ENCODE results near the gene RALB.

Gene RALB

GRCh38 chr2:120237491-120237902 is 15.2 kb upstream of the RALB start:
- no peaks in the 10 kb centered on the region for H3K9me3 ChIP-seq
- TF ChIP-seq, protein P1, sequence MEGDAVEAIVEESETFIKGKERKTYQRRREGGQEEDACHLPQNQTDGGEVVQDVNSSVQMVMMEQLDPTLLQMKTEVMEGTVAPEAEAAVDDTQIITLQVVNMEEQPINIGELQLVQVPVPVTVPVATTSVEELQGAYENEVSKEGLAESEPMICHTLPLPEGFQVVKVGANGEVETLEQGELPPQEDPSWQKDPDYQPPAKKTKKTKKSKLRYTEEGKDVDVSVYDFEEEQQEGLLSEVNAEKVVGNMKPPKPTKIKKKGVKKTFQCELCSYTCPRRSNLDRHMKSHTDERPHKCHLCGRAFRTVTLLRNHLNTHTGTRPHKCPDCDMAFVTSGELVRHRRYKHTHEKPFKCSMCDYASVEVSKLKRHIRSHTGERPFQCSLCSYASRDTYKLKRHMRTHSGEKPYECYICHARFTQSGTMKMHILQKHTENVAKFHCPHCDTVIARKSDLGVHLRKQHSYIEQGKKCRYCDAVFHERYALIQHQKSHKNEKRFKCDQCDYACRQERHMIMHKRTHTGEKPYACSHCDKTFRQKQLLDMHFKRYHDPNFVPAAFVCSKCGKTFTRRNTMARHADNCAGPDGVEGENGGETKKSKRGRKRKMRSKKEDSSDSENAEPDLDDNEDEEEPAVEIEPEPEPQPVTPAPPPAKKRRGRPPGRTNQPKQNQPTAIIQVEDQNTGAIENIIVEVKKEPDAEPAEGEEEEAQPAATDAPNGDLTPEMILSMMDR (IDR thresholded peaks at IDR 0.05), result no peak
- peaks cover 5% of the 10 kb centered on the region for H3K27me3 ChIP-seq
- H3K27ac ChIP-seq, result no peak overlapping the region
- peaks cover 8 to 10% of the 10 kb centered on the region in 2 experiments for H3K4me1 ChIP-seq (ENCODE audit: control insufficient read depth in 1 of 2, insufficient read depth in 1 of 2, low read depth in 1 of 2, low read length in 1 of 2)
- no peaks in the 10 kb centered on the region for H3K36me3 ChIP-seq
- no peak overlapping the region for H3K4me3 ChIP-seq (ENCODE audit: low read depth in 1 of 2, low read length in 1 of 2)

DNA sequence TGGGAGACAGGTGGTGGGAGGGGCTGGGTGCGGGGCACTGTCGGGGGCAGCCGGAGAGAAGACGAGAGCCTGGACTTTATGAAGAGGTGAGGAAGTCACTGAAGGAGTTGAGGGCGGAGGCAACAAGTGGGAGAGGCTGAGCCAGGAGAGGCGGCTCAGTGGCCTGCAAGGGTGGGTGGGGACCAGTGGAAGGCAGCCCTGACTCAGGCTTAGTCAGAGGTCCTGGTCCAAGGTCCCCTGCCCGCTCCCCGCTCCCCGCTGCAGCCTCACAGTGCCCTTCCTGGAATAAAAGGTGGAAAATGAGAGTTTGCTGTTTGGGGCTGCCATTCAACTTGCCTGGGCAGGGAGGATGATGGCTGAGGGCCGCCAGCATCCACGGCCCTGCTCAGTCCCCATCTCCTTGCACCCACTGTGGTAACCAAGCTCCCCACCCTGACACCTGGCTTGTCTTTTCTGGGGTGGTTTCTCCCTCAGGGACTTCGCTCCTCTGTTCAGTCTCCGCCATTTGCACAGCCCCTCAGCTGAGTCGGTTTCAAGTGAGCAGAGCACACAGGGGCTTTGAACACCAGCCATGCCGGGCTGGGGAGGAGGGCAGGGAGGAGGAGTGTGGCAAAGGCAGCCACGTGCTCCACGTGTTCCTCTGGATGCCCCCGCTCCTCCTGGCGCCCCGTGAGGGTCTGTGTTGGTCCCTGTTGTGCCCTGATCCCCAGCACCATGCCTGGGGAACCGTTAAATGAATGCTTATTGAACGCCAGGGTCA is 13.7 kb upstream of the RALB start:
- H3K27me3 ChIP-seq, result peaks cover 5% of the 10 kb centered on the region
- no peak overlapping the region for H3K27ac ChIP-seq
- H3K4me1 ChIP-seq (ENCODE audit: control insufficient read depth in 1 of 2, insufficient read depth in 1 of 2, low read depth in 1 of 2, low read length in 1 of 2), result no peaks in the 10 kb centered on the region
- H3K4me3 ChIP-seq (ENCODE audit: low read depth in 1 of 2, low read length in 1 of 2), result no peak overlapping the region
- H3K9me3 ChIP-seq, result no peaks in the 10 kb centered on the region
- no peaks in the 10 kb centered on the region for H3K36me3 ChIP-seq
- TF ChIP-seq, protein P1 (IDR thresholded peaks at IDR 0.05), result no peak

DNA sequence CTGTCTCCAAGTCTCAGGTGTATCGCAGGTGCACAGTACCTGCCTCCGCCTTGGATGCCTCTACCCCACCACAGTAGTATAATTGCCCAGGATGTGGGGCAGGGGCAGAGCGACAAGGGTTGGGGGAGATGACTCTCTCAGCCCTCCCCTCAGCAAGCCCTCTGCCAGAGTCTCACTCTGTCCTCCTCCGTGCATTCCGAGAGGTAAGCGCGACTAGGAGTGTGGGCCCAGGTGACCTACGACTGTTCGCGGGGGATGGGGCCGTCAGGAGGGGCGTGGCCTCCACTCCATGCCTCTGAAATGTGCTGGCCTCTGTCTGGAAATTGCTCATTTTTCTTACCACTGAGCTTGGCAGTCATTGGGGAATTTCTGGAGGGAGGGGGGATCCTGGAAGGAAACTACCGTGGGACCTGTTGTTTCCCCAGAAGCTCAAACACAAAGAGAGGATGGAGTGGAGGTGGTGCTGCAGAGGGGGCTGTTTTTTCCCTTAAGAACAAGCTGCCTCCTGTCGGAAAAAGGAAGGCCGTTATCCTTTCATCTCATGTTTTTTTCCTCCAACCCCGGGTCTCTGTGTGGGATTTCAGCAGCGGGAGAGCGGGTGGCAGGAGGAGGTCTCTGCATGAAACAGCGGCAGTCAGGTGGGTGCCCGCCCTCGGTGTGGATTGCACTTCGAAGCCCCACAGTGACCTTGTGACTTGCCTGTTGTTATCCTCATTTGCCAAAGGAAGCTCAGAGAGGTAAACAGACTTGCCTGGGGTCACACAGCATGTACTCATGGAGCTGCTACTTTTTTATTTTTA is 13.0 kb upstream of the RALB start:
- H3K27me3 ChIP-seq, result peaks cover 5% of the 10 kb centered on the region
- H3K4me1 ChIP-seq (ENCODE audit: control insufficient read depth in 1 of 2, insufficient read depth in 1 of 2, low read depth in 1 of 2, low read length in 1 of 2), result no peaks in the 10 kb centered on the region
- no peak overlapping the region for H3K27ac ChIP-seq
- H3K9me3 ChIP-seq, result no peaks in the 10 kb centered on the region
- TF ChIP-seq, protein P1 (IDR thresholded peaks at IDR 0.05), result no peak
- no peaks in the 10 kb centered on the region for H3K36me3 ChIP-seq
- no peak overlapping the region for H3K4me3 ChIP-seq (ENCODE audit: low read depth in 1 of 2, low read length in 1 of 2)

DNA sequence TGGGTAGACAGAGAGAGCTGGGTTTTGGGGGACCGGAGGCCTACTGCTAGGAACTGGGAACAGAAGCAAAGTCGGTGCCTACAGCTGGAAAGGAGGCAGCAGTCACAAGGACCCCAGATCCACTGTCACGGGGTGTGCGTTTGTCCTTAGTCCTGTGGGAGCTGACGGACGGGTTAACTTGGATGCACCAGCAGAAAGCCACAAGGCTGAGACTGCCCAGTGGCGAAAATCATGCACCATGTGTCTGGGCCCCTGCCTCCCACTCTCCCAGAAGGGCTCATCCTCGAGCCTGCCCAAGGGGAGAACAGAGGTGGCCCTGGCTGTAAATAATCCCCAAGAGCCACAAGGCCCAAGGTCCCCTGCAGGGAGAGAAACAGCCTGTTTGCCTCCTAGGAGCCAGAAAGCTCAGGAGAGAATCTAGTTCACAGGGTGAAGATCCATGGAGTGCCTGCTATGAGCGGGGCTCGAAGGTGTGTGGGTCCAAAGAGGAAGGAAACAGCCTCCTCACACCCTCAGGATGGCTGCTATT is 11.7 kb upstream of the RALB start:
- Histone ChIP-seq H3K27ac (no peak overlapping the region), H3K27me3 (peaks cover 5% of the 10 kb centered on the region), H3K36me3 (no peaks in the 10 kb centered on the region), H3K4me3 (ENCODE audit: low read depth in 1 of 2, low read length in 1 of 2) (no peak overlapping the region), H3K4me1 (ENCODE audit: control insufficient read depth in 1 of 2, insufficient read depth in 1 of 2, low read depth in 1 of 2, low read length in 1 of 2) (no peaks in the 10 kb centered on the region), H3K9me3 (no peaks in the 10 kb centered on the region)
- TF ChIP-seq, protein P1 (IDR thresholded peaks at IDR 0.05), result no peak

DNA sequence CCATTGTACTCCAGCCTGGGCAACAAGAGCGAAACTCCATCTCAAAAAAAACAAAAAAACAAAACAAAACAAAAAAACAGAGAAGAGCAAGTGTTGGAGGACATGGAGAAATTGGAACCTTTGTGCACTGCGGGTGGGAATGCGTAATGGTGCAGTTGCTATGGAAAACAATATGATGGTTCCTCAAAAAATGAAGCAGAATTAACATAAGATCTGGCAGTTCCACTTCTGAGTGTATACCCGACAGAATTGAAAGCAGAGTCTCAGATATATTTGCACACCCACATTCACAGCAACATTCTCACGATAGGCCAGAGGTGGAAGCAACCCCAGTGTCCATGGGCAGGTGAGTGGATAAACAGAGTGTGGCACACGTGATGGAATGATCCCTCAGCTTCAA is 11.0 kb upstream of the RALB start:
- Histone ChIP-seq H3K27me3 (peaks cover 5% of the 10 kb centered on the region), H3K4me3 (ENCODE audit: low read depth in 1 of 2, low read length in 1 of 2) (no peak overlapping the region), H3K9me3 (no peaks in the 10 kb centered on the region), H3K27ac (no peak overlapping the region), H3K4me1 (ENCODE audit: control insufficient read depth in 1 of 2, insufficient read depth in 1 of 2, low read depth in 1 of 2, low read length in 1 of 2) (no peaks in the 10 kb centered on the region), H3K36me3 (no peaks in the 10 kb centered on the region)
- TF ChIP-seq, protein P1 (IDR thresholded peaks at IDR 0.05), result no peak
